ENCODE results near the gene RBM4. TPM values are rescaled to one million over a fixed set of nuclear protein-coding genes. Genes with fewer than 3 reads are reported as not detected.

RBM4 gene
- total and polyA plus RNA-seq, 2 of the 4 experiments (the other 2 are of a cell fraction), result 165 to 198 TPM

GRCh38 chr11:66607126-66607834 lies 31.2 kb upstream of the RBM4 start:
- Histone ChIP-seq H3K9me3 (ENCODE audit: control insufficient read depth, insufficient read depth, low read length) (no peaks in the 10 kb centered on the region), H3K4me1 (ENCODE audit: control insufficient read depth, insufficient read depth, low read length) (peaks cover 3% of the 10 kb centered on the region), H2AFZ (replicated peaks; ENCODE audit: low read length, poor library complexity) (no peak overlapping the region), H4K91ac (ENCODE audit: insufficient read depth, low read depth, low read length) (no peak overlapping the region), H2BK120ac (ENCODE audit: low read depth, low read length) (no peak overlapping the region), H3K79me1 (ENCODE audit: low read depth in 1 of 2, low read length in 2 of 2) (peaks cover 0 to 7% of the 10 kb centered on the region in 2 experiments; a peak in 1 of 4 replicates), H3K27ac (ENCODE audit: insufficient read depth, low read length) (peak overlapping the region; percentile 53; the same call in 1 of the 2 replicates), H3K56ac (ENCODE audit: extremely low read depth, insufficient read depth, low read length) (no peak overlapping the region), H2BK20ac (ENCODE audit: low read depth, low read length) (no peak overlapping the region), H2AK9ac (replicated peaks; ENCODE audit: low read depth, low read length, poor library complexity) (no peak overlapping the region), H3K9ac (ENCODE audit: low read depth, low read length) (no peak overlapping the region), H4K8ac (ENCODE audit: low read depth in 2 of 2, low read length in 2 of 2) (no peak overlapping the region; a peak in 1 of 4 replicates), H2AK5ac (ENCODE audit: low read depth, low read length) (peak overlapping the region; percentile 38; the same call in 1 of the 2 replicates), H2BK15ac (ENCODE audit: low read depth, low read length) (no peak overlapping the region), H2BK5ac (ENCODE audit: low read depth, low read length, poor library complexity, severe bottlenecking) (peak overlapping the region; percentile 11), H3K9me1 (ENCODE audit: insufficient read depth, low read length) (peaks cover 14% of the 10 kb centered on the region; the same call in 1 of the 2 replicates), H3K23ac (ENCODE audit: low read depth, low read length) (no peak overlapping the region), H3K36me3 (ENCODE audit: control insufficient read depth, insufficient read depth, low read length) (peaks cover 23% of the 10 kb centered on the region), H3K4me2 (ENCODE audit: low read depth, low read length) (peak overlapping the region; percentile 51), H4K20me1 (ENCODE audit: insufficient read depth, low read length) (peaks cover 16% of the 10 kb centered on the region), H3K4me3 (ENCODE audit: insufficient read depth, low read depth, low read length) (no peak overlapping the region), H3K27me3 (ENCODE audit: control insufficient read depth, insufficient read depth, low read length) (no peaks in the 10 kb centered on the region), H3K18ac (ENCODE audit: low read depth, low read length) (no peak overlapping the region), H4K5ac (ENCODE audit: low read depth, low read length) (no peak overlapping the region), H3K14ac (replicated peaks; ENCODE audit: low read depth, low read length) (no peak overlapping the region), H3K4ac (ENCODE audit: low read depth, low read length) (no peak overlapping the region; the same call in 1 of the 2 replicates)
- TF ChIP-seq MAZ (IDR thresholded peaks at IDR 0.05; ENCODE audit: borderline replicate concordance, low read depth, low read length) (peak; percentile 22; the same call in 1 of the 2 replicates), ELK1 (IDR thresholded peaks at IDR 0.05; ENCODE audit: borderline replicate concordance, low read depth, low read length) (no peak), RFX5 (IDR thresholded peaks at IDR 0.05; ENCODE audit: low read depth, low read length) (no peak), CEBPB (IDR thresholded peaks at IDR 0.05; ENCODE audit: low read depth, low read length) (peak; percentile 71; the same call in 1 of the 2 replicates)
- intact Hi-C loops (cut with micrococcal nuclease) (no loop called here), in situ Hi-C loops (cut with MboI; ENCODE audit: low sequenced_read_pairs) (no loop called here), dilution Hi-C loops (cut with HindIII; ENCODE audit: low sequenced_read_pairs, unreplicated experiment) (no loop called here)
- ATAC-seq (ENCODE audit: low read depth) (peak; percentile 81), DNase-seq (peak; percentile 48)
- ChIA-PET POLR2A (ENCODE audit: unreplicated experiment) (interaction anchor here (1.5 kb wide), 1 partner anchor 9 kb away, joined by 14 read pairs; the partner anchor contains the start of gene RBM14), CTCF (no interaction called here)
- BruUV-seq (replicated peaks), result no TSS peak
- WGBS, 2 experiments (ENCODE audit: extremely low coverage in 2 of 2, insufficient read length in 1 of 2), result 26% methylated on average over 5 of the region's 8 CpGs; no CpG with 5 or more reads in 1 of the 2 experiments
